ENCODE results near the gene SRRM2. TPM values are rescaled to one million over a fixed set of nuclear protein-coding genes. Genes with fewer than 3 reads are reported as not detected.

Gene SRRM2
- total RNA-seq, 3 donors from 2014 or later (not counting 1 experiment from before 2014, with no cell fraction given): 1,131 to 1,162 (median 1,149) TPM

DNA sequence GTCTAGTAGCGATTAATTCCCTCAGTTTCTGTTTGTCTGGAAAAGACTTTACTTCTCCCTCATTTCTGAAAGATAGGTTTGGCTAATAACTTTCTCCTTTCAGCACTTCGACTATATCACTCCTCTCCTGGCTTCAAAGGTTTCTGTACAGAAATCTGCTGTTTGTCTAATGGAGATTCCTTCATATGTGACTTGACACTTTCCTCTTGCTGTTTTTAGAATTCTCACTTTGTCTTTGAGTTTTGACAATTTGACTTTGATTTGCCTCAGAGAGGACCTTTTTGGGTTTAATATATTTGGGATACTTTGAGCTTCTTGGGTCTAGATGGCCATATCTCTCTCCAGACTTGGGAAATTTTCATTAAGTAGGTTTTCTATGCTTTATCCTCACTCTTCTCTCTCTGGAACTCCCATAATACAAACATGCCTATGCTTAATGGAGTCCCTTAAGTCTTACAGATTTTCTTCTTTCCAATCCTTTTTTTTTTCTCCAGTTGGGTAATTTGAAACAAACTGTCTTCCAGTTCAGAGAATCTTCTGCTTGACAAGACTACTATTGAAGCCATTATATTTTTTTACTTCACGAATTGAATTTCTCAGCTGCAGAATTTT is 56.8 kb downstream of the SRRM2 start:
- H3K36me3 Mint-ChIP-seq: no peaks in the 10 kb centered on the region
- H3K4me3 ChIP-seq (ENCODE audit: low read length): no peak overlapping the region
- no peak overlapping the region for H3K27ac Mint-ChIP-seq
- no peak overlapping the region for H3K4me3 Mint-ChIP-seq
- DNase-seq: no peak
- H3K27me3 Mint-ChIP-seq (ENCODE audit: low read depth in 2 of 2): peaks cover 0 to 15% of the 10 kb centered on the region in 2 donors
- H3K4me1 Mint-ChIP-seq: no peaks in the 10 kb centered on the region
- TF ChIP-seq, protein P1, sequence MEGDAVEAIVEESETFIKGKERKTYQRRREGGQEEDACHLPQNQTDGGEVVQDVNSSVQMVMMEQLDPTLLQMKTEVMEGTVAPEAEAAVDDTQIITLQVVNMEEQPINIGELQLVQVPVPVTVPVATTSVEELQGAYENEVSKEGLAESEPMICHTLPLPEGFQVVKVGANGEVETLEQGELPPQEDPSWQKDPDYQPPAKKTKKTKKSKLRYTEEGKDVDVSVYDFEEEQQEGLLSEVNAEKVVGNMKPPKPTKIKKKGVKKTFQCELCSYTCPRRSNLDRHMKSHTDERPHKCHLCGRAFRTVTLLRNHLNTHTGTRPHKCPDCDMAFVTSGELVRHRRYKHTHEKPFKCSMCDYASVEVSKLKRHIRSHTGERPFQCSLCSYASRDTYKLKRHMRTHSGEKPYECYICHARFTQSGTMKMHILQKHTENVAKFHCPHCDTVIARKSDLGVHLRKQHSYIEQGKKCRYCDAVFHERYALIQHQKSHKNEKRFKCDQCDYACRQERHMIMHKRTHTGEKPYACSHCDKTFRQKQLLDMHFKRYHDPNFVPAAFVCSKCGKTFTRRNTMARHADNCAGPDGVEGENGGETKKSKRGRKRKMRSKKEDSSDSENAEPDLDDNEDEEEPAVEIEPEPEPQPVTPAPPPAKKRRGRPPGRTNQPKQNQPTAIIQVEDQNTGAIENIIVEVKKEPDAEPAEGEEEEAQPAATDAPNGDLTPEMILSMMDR (IDR thresholded peaks at IDR 0.05): no peak
- no peak overlapping the region for H3K27ac ChIP-seq (ENCODE audit: low read length)
- peaks cover 2% of the 10 kb centered on the region for H3K9me3 ChIP-seq (ENCODE audit: control insufficient read depth, insufficient read depth, low read length)
- no peaks in the 10 kb centered on the region for H3K27me3 ChIP-seq (ENCODE audit: control insufficient read depth, insufficient read depth, low read length)
- intact Hi-C loops (cut with micrococcal nuclease): no loop called here
- WGBS (ENCODE audit: insufficient coverage): 100% methylated on average over 1 of the region's 3 CpGs
- no peaks in the 10 kb centered on the region for H3K9me3 Mint-ChIP-seq
- H3K36me3 ChIP-seq (ENCODE audit: control insufficient read depth, insufficient read depth, low read length): no peaks in the 10 kb centered on the region
- no peak for ATAC-seq
- peaks cover 9% of the 10 kb centered on the region for H3K4me1 ChIP-seq (ENCODE audit: control insufficient read depth, insufficient read depth, low read length)

DNA sequence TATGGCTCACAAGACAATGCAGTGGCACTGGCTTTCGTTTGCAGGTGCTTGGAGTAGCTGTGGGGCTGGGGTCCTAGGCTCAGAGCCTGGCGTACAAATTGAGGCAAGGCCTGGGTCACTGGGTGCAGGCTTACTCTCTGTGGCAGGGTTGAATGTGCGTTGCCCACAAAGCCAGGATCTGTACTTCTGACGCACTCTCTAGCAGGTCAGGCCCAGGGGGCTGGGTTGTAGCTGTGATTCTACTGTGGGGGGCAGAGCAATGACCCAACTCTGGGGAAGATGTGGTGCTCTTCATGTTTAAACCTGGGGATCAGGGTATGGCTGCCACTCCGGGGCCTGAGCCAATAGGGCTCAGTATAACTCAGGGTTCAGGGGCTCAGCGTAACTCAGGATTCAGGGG is 58.2 kb downstream of the SRRM2 start:
- intact Hi-C loops (cut with micrococcal nuclease): no loop called here
- Histone ChIP-seq H3K27ac (ENCODE audit: low read length) (no peak overlapping the region), H3K27me3 (ENCODE audit: control insufficient read depth, insufficient read depth, low read length) (no peaks in the 10 kb centered on the region), H3K4me3 (ENCODE audit: low read length) (no peak overlapping the region), H3K4me1 (ENCODE audit: control insufficient read depth, insufficient read depth, low read length) (peaks cover 9% of the 10 kb centered on the region), H3K9me3 (ENCODE audit: control insufficient read depth, insufficient read depth, low read length) (no peaks in the 10 kb centered on the region), H3K36me3 (ENCODE audit: control insufficient read depth, insufficient read depth, low read length) (no peaks in the 10 kb centered on the region)
- no peaks in the 10 kb centered on the region for H3K9me3 Mint-ChIP-seq
- H3K27me3 Mint-ChIP-seq (ENCODE audit: low read depth in 2 of 2): peaks cover 0 to 10% of the 10 kb centered on the region in 2 donors
- DNase-seq (no peak), ATAC-seq (no peak)
- no peaks in the 10 kb centered on the region for H3K36me3 Mint-ChIP-seq
- H3K4me3 Mint-ChIP-seq: no peak overlapping the region
- 74% methylated on average over 6 of the region's 6 CpGs for WGBS (ENCODE audit: insufficient coverage)
- no peak overlapping the region for H3K27ac Mint-ChIP-seq
- H3K4me1 Mint-ChIP-seq: no peaks in the 10 kb centered on the region
- TF ChIP-seq, protein P1 (IDR thresholded peaks at IDR 0.05): no peak

- no peaks in the 10 kb centered on the region for H3K9me3 ChIP-seq (ENCODE audit: control insufficient read depth, insufficient read depth, low read length)
- DNase-seq: no peak
Observed at GRCh38 chr16:2811703-2812471, 59.4 kb downstream of the SRRM2 start.

More at GRCh38 chr16:2811703-2812471, 59.4 kb downstream of the SRRM2 start:
- Mint-ChIP-seq H3K27me3 (ENCODE audit: low read depth in 2 of 2) (peaks cover 0 to 7% of the 10 kb centered on the region in 2 donors), H3K36me3 (no peaks in the 10 kb centered on the region), H3K27ac (no peak overlapping the region), H3K4me3 (no peak overlapping the region), H3K4me1 (no peaks in the 10 kb centered on the region), H3K9me3 (no peaks in the 10 kb centered on the region)
- H3K4me1 ChIP-seq (ENCODE audit: control insufficient read depth, insufficient read depth, low read length): peaks cover 11% of the 10 kb centered on the region
- no peak overlapping the region for H3K27ac ChIP-seq (ENCODE audit: low read length)
- ATAC-seq: peak in 1 of 3 donors; percentile 40
- TF ChIP-seq, protein P1 (IDR thresholded peaks at IDR 0.05): no peak
- WGBS (ENCODE audit: insufficient coverage): 63% methylated on average over 15 of the region's 15 CpGs
- no peak overlapping the region for H3K4me3 ChIP-seq (ENCODE audit: low read length)
- no peaks in the 10 kb centered on the region for H3K36me3 ChIP-seq (ENCODE audit: control insufficient read depth, insufficient read depth, low read length)
- H3K27me3 ChIP-seq (ENCODE audit: control insufficient read depth, insufficient read depth, low read length): no peaks in the 10 kb centered on the region
- intact Hi-C loops (cut with micrococcal nuclease): no loop called here
